Thyroid gland (tissue), 4 donors: ENCODE results near the gene HACD1. TPM values are rescaled to one million over a fixed set of nuclear protein-coding genes. Genes with fewer than 3 reads are reported as not detected.

Source experiments
- DNase-seq, 2 donors: peaks; one replicate each; pipeline ENCODE4 v3.0.0-alpha.2; 2019
- H3K27ac ChIP-seq, 3 donors: fragments of 200-600 bp; sonication (generic); 1 replicate in 2 of 3; 2 replicates in 1 of 3; pipeline ENCODE4 v1.5.1; 2016 to 2019; ENCODE audit warnings: mild to moderate bottlenecking in 1 of 3, moderate library complexity in 1 of 3
- H3K27me3 ChIP-seq: fragments of 200-600 bp; sonication (generic); one replicate; pipeline ENCODE4 v1.5.1; 2019
- H3K36me3 ChIP-seq, 2 donors: fragments of 200-600 bp; sonication (generic); one replicate each; pipeline ENCODE4 v1.5.1; 2016 to 2019
- H3K4me1 ChIP-seq, 2 donors: fragments of 200-600 bp; sonication (generic); one replicate each; pipeline ENCODE4 v1.5.1; 2017 to 2019
- H3K4me3 ChIP-seq, 3 donors: fragments of 200-600 bp; sonication (generic); replicated peaks in 1 of 3; 1 replicate in 2 of 3; 2 replicates in 1 of 3; pipeline ENCODE4 v1.5.1; 2016; ENCODE audit warnings: mild to moderate bottlenecking in 1 of 3
- H3K9me3 ChIP-seq: fragments of 200-600 bp; sonication (generic); one replicate; pipeline ENCODE4 v1.5.1; 2017
- CTCF ChIP-seq, 6 experiments: fragments of 200-600 bp in 3 of 6; fragments of 450-650 bp in 3 of 6; sonication (generic) in 3 of 6; IDR thresholded peaks; one replicate each; pipeline ENCODE4 v1.5.1; 2016 to 2019; ENCODE audit warnings: antibody characterized with exemption in 6 of 6, mild to moderate bottlenecking in 2 of 6, inconsistent platforms in 1 of 6, moderate library complexity in 1 of 6
- POLR2A ChIP-seq, 2 donors: fragments of 450-650 bp; IDR thresholded peaks; one replicate each; pipeline ENCODE4 v1.6.1; 2017; ENCODE audit warnings: antibody characterized with exemption in 2 of 2, mild to moderate bottlenecking in 2 of 2, moderate library complexity in 1 of 2
- WGBS, 2 donors: methylation state at CpG; one replicate each; pipeline ENCODE4 v1.1.5; 2017; 5-methylcytosine and 5-hydroxymethylcytosine counted together
- intact Hi-C: fragments of 100-400 bp; cut with DNase I; formaldehyde crosslinking; loops from one replicate; pipeline ENCODE4 v1.15.1; 2023
- total RNA-seq, 4 donors: library from RNA; depleted of rRNA; stranded (reverse); fragments of >200 nt; gene quantifications; one replicate each; pipeline ENCODE4 v1.2.3, GENCODE V29; 2016

Gene HACD1
- total RNA-seq, 4 donors from 2014 or later, result 8.9 to 19.2 (median 13.6) TPM

- no peaks in the 10 kb centered on the region for H3K9me3 ChIP-seq
- H3K4me3 ChIP-seq, result no peak overlapping the region
- no peaks in the 10 kb centered on the region for H3K27me3 ChIP-seq
- no peak for DNase-seq
- intact Hi-C loops, result no loop called here
- H3K27ac ChIP-seq, result no peak overlapping the region
- H3K36me3 ChIP-seq, result no peaks in the 10 kb centered on the region
- TF ChIP-seq CTCF (IDR thresholded peaks at IDR 0.05), result no peak
- no peak for TF ChIP-seq POLR2A (IDR thresholded peaks at IDR 0.05)
- H3K4me1 ChIP-seq, result peaks cover 0 to 3% of the 10 kb centered on the region in 2 donors
- WGBS, 2 donors, result 93 to 94% methylated on average over 3 of the region's 3 CpGs
Observed at GRCh38 chr10:17661510-17661909, 44.3 kb upstream of the HACD1 start.

GRCh38 chr10:17660921-17661320 is 43.7 kb upstream of the HACD1 start:
- intact Hi-C loops, result no loop called here
- no peaks in the 10 kb centered on the region for H3K4me1 ChIP-seq
- H3K27me3 ChIP-seq, result no peaks in the 10 kb centered on the region
- H3K9me3 ChIP-seq, result no peaks in the 10 kb centered on the region
- H3K36me3 ChIP-seq, result no peaks in the 10 kb centered on the region
- H3K27ac ChIP-seq, result no peak overlapping the region
- H3K4me3 ChIP-seq, result no peak overlapping the region
- no peak for TF ChIP-seq POLR2A (IDR thresholded peaks at IDR 0.05)
- TF ChIP-seq CTCF (IDR thresholded peaks at IDR 0.05), result no peak
- DNase-seq, result no peak

- Histone ChIP-seq H3K36me3 (no peaks in the 10 kb centered on the region), H3K4me3 (no peak overlapping the region), H3K9me3 (no peaks in the 10 kb centered on the region), H3K4me1 (peaks cover 7 to 8% of the 10 kb centered on the region in 2 donors), H3K27ac (no peak overlapping the region), H3K27me3 (no peaks in the 10 kb centered on the region)
- no peak for TF ChIP-seq CTCF (IDR thresholded peaks at IDR 0.05)
- no peak for TF ChIP-seq POLR2A (IDR thresholded peaks at IDR 0.05)
- 90 to 95% methylated on average over 4 of the region's 4 CpGs for WGBS, 2 donors
- intact Hi-C loops, result no loop called here
- DNase-seq, result no peak
Observed at GRCh38 chr10:17659365-17659764, 42.2 kb upstream of the HACD1 start.

GRCh38 chr10:17657103-17657500 is 39.9 kb upstream of the HACD1 start:
- 91 to 94% methylated on average over 1 of the region's 1 CpG for WGBS, 2 donors
- TF ChIP-seq POLR2A (IDR thresholded peaks at IDR 0.05), result no peak
- no peak for TF ChIP-seq CTCF (IDR thresholded peaks at IDR 0.05)
- H3K4me1 ChIP-seq, result peaks cover 7 to 8% of the 10 kb centered on the region in 2 donors
- no peaks in the 10 kb centered on the region for H3K9me3 ChIP-seq
- DNase-seq, result no peak
- no peaks in the 10 kb centered on the region for H3K27me3 ChIP-seq
- intact Hi-C loops, result no loop called here
- no peak overlapping the region for H3K27ac ChIP-seq
- no peaks in the 10 kb centered on the region for H3K36me3 ChIP-seq
- H3K4me3 ChIP-seq, result no peak overlapping the region

GRCh38 chr10:17655567-17656146 is 38.5 kb upstream of the HACD1 start:
- intact Hi-C loops, result no loop called here
- Histone ChIP-seq H3K27ac (no peak overlapping the region), H3K4me3 (no peak overlapping the region), H3K27me3 (no peaks in the 10 kb centered on the region), H3K9me3 (no peaks in the 10 kb centered on the region), H3K36me3 (no peaks in the 10 kb centered on the region), H3K4me1 (peaks cover 7 to 8% of the 10 kb centered on the region in 2 donors)
- TF ChIP-seq POLR2A (IDR thresholded peaks at IDR 0.05), result no peak
- no peak for TF ChIP-seq CTCF (IDR thresholded peaks at IDR 0.05)
- no peak for DNase-seq
- whole genome bisulfite sequencing, 2 donors, result 79 to 82% methylated on average over 5 of the region's 5 CpGs
